ENCODE data around the gene MYOCOS. TPM values are rescaled to one million over a fixed set of nuclear protein-coding genes. Genes with fewer than 3 reads are reported as not detected.

The MYOCOS gene
- total RNA-seq, 1 experiment from 2014 or later: not detected

DNA sequence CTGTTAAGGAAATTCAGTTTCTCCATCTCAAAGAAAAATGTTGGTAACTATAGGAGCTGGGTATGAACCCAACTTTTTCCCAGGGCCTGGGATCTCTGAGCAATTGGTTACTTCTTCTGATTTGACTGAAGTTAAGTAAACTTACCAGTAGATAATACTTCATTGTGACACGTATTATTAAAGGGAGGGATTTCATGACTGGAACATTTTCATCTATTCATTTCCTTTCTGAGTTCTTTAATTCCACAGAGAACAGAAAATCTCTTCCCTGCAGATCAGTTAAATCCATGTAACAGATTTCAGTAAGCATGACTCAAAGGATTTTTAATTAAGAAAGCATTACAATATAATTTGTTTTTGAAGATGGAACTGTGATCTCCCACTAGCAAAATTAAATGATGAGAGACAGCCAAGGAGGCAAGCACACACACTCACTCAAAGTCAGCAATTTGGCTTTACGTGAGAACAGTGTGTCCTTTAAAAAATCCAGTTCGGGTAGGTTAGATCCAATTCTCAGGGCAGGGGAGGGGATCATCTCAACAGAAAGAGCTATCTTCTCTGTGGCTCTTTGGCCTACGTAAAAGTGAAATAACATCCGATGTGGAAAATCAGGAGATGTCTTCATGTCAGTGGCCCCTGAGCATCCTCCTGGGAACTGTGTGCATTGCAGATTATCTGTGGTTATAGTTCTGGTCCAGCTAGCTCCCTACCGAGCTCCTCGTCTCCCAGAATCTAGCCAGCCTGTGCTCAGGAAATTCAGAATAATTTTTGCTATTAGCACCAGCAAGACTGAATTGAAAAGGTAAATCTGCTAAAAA, 41.2 kb downstream of the MYOCOS start:
- DNase-seq (ENCODE audit: low read depth): no peak

DNA sequence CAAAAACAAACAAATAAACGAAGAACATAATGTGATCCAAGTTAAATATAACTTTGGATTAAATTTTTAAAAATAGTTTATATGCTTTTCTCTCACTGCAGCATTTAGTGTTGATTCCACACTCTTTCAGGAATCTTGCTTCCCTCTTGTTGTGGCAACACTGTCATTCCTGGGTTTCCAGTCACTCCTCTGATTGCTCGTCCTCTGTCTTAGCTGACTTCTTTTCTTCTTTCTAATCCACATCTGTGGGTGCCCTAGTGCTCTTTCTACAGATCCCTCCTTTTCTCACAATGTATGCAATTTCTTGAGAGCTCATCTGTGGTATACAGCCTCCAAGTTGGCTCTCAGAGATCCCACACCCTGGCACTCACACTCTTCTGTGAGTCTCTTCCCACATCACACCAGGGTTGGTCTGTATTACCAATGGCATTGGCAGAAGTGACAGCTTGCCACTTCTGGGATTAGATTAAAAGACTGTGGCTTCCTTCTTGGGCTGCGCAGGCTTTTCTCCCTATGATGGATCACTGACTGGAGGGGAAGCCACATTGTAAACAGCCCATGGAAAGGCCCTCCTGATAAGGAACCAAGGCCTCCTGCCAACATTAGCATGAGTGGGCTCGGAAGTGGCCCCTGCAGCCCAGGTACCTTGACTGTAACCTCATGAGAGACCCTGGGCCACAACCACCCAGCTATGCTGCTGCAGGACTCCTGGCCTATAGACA, 42.0 kb downstream of the MYOCOS start:
- DNase-seq (ENCODE audit: low read depth): no peak

DNA sequence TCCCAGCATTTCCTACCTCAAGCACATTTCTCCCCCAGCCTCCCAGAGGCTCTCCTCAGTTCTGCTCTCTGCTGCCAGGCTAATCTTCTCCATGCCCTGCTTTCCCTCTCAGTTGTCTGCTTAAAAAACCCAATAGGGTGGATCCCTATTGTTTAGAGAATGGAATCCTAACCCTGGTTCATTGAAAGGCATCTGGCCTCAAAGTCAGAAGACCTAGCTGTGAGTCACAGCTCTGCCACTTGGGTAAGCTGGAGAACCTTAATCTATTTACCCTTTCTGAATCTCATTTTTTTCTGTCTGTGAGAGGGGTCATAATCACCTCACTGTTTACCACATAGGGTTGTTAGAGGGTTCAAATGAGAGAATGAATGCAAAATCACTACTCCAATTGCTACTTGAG, 42.9 kb downstream of the MYOCOS start:
- DNase-seq (ENCODE audit: low read depth): no peak

GRCh38 chr1:171666114-171666769, 44.2 kb downstream of the MYOCOS start:
- DNase-seq (ENCODE audit: low read depth): no peak

DNA sequence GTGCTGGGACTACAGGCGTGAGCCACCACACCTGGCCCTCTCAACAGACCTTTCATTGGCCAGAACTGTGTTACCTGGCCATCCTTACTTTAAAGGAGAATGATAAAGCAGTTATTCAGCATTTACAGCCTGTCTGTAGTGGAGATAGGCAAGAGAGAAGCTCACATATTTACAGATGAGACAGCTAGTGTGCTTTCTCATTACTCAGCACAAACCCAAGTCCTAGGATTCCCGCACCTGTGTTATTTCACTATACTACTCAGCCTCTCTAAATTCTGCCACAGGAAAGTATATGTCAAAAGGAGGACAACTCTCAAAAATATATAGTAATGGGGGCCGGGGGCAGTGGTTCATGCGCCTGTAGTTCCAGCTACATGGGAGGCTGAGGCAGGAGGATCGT, 46.3 kb downstream of the MYOCOS start:
- DNase-seq (ENCODE audit: low read depth): no peak

DNA sequence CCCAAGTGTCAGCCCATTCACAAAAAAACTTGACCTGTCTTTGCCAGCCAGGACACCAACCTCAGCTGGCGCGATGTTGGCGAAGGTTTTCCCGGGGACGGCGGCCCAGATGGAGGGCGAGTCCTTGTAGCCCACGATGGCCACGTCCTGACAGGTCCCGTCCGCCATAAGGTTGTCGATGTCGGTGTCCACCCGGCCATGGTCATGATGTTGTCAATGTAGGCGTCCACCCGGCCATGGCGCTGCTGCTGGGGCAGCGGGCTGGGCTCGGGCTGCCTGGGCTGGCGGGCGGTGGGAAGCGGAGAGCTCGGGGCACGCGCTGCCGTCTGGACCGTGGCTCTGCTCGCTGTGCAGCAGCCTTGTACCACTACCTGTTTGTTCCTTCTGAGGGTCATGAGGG, 48.7 kb downstream of the MYOCOS start:
- no peak for DNase-seq (ENCODE audit: low read depth)

- no peak for DNase-seq (ENCODE audit: low read depth)
Measured at GRCh38 chr1:171674431-171675405, 52.7 kb downstream of the MYOCOS start.

Other genes starting within 250 kb of the MYOCOS start
- gene PRRC2C, start 136.7 kb upstream of the MYOCOS start, total RNA-seq (2014; rRNA removed; shearing (Covaris generic)): 19.9 and 30.3 TPM in 2 replicates
- not detected in 2 replicates for gene MYOC, start 30.4 kb downstream of the MYOCOS start, total RNA-seq (2014; rRNA removed; shearing (Covaris generic))
- gene VAMP4, start 119.8 kb downstream of the MYOCOS start, total RNA-seq (2014; rRNA removed; shearing (Covaris generic)): 11.3 and 13.1 TPM in 2 replicates
- 16.7 and 22.0 TPM in 2 replicates for gene METTL13, start 159.4 kb downstream of the MYOCOS start, total RNA-seq (2014; rRNA removed; shearing (Covaris generic))
- gene DNM3, start 219.3 kb downstream of the MYOCOS start, total RNA-seq (2014; rRNA removed; shearing (Covaris generic)): 1.7 and 4.1 TPM in 2 replicates